ENCODE data around the gene MESD. TPM values are rescaled to one million over a fixed set of nuclear protein-coding genes. Genes with fewer than 3 reads are reported as not detected.
"Not testable (repeated sequence)": the region's sequence is repeated elsewhere in the genome, so short reads cannot be mapped to it uniquely, and the experiment has no call there.

The MESD gene
- total RNA-seq, 4 donors from 2014 or later: 14.1 to 17.4 (median 14.5) TPM

DNA sequence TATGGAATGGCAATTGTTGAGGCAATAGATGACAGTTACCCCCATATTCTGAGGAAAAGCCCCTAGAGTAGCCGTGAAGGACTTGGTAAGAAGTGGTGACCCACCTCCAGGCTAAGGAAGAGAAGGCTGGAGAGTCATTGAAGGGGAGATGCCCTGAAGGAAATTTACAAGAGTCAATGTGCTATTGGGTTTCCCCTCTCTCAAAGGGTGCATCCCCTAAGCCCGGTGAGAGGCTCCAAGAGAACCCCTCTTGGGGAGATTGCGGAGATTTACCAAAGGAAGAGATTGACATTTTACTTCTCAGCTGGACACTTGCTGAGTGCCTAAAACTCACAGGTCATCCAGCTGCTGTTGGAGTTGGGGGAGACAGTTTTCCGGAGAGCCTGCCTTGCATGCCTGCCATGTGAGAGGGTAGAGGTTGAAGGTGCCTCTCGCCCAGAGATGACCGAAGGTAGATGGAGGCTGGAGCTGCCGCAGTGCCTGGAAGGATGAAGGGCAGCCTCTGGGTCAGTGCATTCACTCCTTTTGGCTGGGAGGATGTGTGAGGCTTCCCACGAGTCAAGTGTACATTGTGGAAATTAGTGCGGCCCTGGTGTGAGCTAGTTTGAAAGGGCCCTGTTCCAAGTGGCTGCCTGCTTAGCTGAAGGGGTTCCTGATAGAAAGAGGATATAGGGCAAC is 30.7 kb downstream of the MESD start:
- Histone ChIP-seq H3K36me3 (peaks cover 4 to 18% (median 17%) of the 10 kb centered on the region in 4 donors), H3K4me3 (no peak overlapping the region), H3K27ac (replicated peaks in 1 of 4) (no peak overlapping the region), H3K4me1 (no peaks in the 10 kb centered on the region), H3K27me3 (no peaks in the 10 kb centered on the region), H3K9me3 (no peaks in the 10 kb centered on the region)
- intact Hi-C loops (cut with DNase I): no loop called here
- DNase-seq (ENCODE audit: extremely low spot score): no peak
- no peak for TF ChIP-seq CTCF (IDR thresholded peaks at IDR 0.05)
- TF ChIP-seq POLR2AphosphoS5 (IDR thresholded peaks at IDR 0.05): no peak
- no peak for TF ChIP-seq POLR2A (IDR thresholded peaks at IDR 0.05; ENCODE audit: low read depth)
- TF ChIP-seq EP300 (IDR thresholded peaks at IDR 0.05): no peak
- 94% methylated on average over 9 of the region's 9 CpGs for WGBS

DNA sequence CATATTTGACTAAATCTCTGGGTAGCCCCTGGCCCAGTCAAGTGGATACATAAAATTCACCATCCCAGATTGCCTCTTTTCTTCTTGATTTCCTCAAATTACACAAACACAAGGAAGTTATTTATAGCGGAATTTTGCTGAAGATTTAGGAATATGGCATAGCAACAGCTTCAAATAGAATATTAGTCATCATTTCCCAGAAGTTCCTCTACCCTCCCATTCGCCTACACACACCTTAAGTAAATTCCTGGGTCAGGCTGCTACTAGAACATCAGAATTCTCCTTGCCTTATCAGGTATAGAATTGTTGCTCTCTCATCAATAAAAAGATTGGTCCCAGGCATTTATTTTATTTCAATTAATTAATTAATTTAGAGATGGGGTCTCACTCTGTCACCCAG is 31.6 kb downstream of the MESD start:
- no peaks in the 10 kb centered on the region for H3K4me1 ChIP-seq
- no peaks in the 10 kb centered on the region for H3K9me3 ChIP-seq
- 86% methylated on average over 2 of the region's 2 CpGs for WGBS
- no peak for DNase-seq (ENCODE audit: extremely low spot score)
- no peaks in the 10 kb centered on the region for H3K27me3 ChIP-seq
- H3K4me3 ChIP-seq: no peak overlapping the region
- H3K36me3 ChIP-seq: peaks cover 4 to 25% (median 21%) of the 10 kb centered on the region in 4 donors
- no peak for TF ChIP-seq POLR2AphosphoS5 (IDR thresholded peaks at IDR 0.05)
- TF ChIP-seq EP300 (IDR thresholded peaks at IDR 0.05): no peak
- no peak for TF ChIP-seq CTCF (IDR thresholded peaks at IDR 0.05)
- no peak for TF ChIP-seq POLR2A (IDR thresholded peaks at IDR 0.05; ENCODE audit: low read depth)
- intact Hi-C loops (cut with DNase I): no loop called here
- no peak overlapping the region for H3K27ac ChIP-seq (replicated peaks in 1 of 4)

- H3K27me3 ChIP-seq: no peaks in the 10 kb centered on the region
- intact Hi-C loops (cut with DNase I): no loop called here
- no peaks in the 10 kb centered on the region for H3K4me1 ChIP-seq
- H3K4me3 ChIP-seq: no peak overlapping the region
- no peaks in the 10 kb centered on the region for H3K9me3 ChIP-seq
- H3K27ac ChIP-seq (replicated peaks in 1 of 4): no peak overlapping the region
- TF ChIP-seq EP300 (IDR thresholded peaks at IDR 0.05): no peak
- TF ChIP-seq POLR2AphosphoS5 (IDR thresholded peaks at IDR 0.05): no peak
- no peak for TF ChIP-seq CTCF (IDR thresholded peaks at IDR 0.05)
- TF ChIP-seq POLR2A (IDR thresholded peaks at IDR 0.05; ENCODE audit: low read depth): no peak
- no peak for DNase-seq (ENCODE audit: extremely low spot score)
- 64% methylated on average over 2 of the region's 2 CpGs for WGBS
- peaks cover 4 to 29% (median 22%) of the 10 kb centered on the region in 4 donors for H3K36me3 ChIP-seq
These were observed 32.1 kb downstream of the MESD start for GRCh38 chr15:80957556-80957955.

DNA sequence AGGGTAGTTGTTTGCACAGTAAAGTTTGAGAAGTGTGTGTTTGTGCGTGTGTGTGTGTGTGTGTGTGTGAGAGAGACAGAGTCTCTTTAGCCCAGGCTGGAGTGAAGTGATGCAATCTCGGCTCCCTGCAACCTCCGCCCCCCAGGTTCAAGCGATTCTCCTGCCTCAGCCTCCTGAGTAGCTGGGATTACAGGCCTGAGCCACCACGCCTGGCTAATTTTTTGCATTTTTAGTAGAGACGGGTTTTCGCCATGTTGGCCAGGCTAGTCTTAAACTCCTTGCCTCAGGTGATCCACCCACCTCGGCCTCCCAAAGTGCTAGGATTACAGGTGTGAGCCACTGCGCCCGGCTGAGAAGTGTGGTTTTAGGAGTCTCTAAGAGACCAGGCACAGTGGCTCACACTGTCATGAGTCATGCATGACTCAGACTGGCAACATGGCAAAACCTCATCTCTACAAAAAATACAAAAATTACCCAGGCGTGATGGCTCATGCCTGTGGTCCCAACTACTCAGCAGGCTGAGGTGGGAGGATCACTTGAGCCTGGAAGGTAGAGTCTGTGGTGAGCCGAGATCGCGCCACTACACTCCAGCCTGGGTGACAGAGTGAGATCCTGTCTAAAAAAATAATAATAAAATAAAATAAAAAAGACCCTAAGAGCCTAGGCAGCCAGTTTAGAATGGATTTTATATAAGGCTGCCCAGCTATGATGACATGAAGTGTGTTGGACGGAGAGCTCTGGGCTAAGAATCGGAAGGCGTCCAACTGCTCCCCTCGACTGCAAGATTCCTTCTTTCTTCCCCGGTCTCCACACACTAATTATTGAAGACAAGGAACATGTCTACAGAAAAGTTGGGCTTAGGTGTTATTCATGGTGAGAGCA is 33.8 kb downstream of the MESD start:
- intact Hi-C loops (cut with DNase I): not testable (repeated sequence)
- WGBS: 89% methylated on average over 16 of the region's 19 CpGs

More for the DNA sequence above, 33.8 kb downstream of the MESD start:
- H3K4me3 ChIP-seq; H3K27me3 ChIP-seq; H3K4me1 ChIP-seq; H3K9me3 ChIP-seq; H3K27ac ChIP-seq (replicated peaks in 1 of 4); DNase-seq (ENCODE audit: extremely low spot score): not testable (repeated sequence)
- H3K36me3 ChIP-seq: peaks cover 9 to 42% (median 34%) of the 10 kb centered on the region in 4 donors

All from esophagus muscularis mucosa (tissue), 4 donors.